ENCODE data around the gene GRID2.
"Not testable (repeated sequence)": the region's sequence is repeated elsewhere in the genome, so short reads cannot be mapped to it uniquely, and the experiment has no call there.

Gene GRID2

GRCh38 chr4:92305148-92305877 is 1.5 kb downstream of the GRID2 start:
- in situ Hi-C loops (cut with HindIII; ENCODE audit: low sequenced_read_pairs): no loop called here

GRCh38 chr4:92305878-92306520 is 2.2 kb downstream of the GRID2 start:
- in situ Hi-C loops (cut with HindIII; ENCODE audit: low sequenced_read_pairs): no loop called here

- in situ Hi-C loops (cut with HindIII; ENCODE audit: low sequenced_read_pairs): no loop called here
Observed at GRCh38 chr4:92307181-92307580, 3.4 kb downstream of the GRID2 start.

- in situ Hi-C loops (cut with HindIII; ENCODE audit: low sequenced_read_pairs): no loop called here
Observed at GRCh38 chr4:92307866-92308265, 4.1 kb downstream of the GRID2 start.

GRCh38 chr4:92317047-92317446 is 13.3 kb downstream of the GRID2 start:
- in situ Hi-C loops (cut with HindIII; ENCODE audit: low sequenced_read_pairs): no loop called here

- in situ Hi-C loops (cut with HindIII; ENCODE audit: low sequenced_read_pairs): no loop called here
Observed at GRCh38 chr4:92328095-92328494, 24.3 kb downstream of the GRID2 start.

- in situ Hi-C loops (cut with HindIII; ENCODE audit: low sequenced_read_pairs): no loop called here
Observed at GRCh38 chr4:92333016-92333415, 29.2 kb downstream of the GRID2 start.

GRCh38 chr4:92334716-92335350 is 31.1 kb downstream of the GRID2 start:
- in situ Hi-C loops (cut with HindIII; ENCODE audit: low sequenced_read_pairs): no loop called here

- in situ Hi-C loops (cut with HindIII; ENCODE audit: low sequenced_read_pairs): no loop called here
Observed at GRCh38 chr4:92339676-92340075, 35.9 kb downstream of the GRID2 start.

GRCh38 chr4:92344216-92344615 is 40.5 kb downstream of the GRID2 start:
- in situ Hi-C loops (cut with HindIII; ENCODE audit: low sequenced_read_pairs): no loop called here

GRCh38 chr4:92346289-92346688 is 42.5 kb downstream of the GRID2 start:
- in situ Hi-C loops (cut with HindIII; ENCODE audit: low sequenced_read_pairs): no loop called here

GRCh38 chr4:92357966-92358365 is 54.2 kb downstream of the GRID2 start:
- in situ Hi-C loops (cut with HindIII; ENCODE audit: low sequenced_read_pairs): no loop called here

- in situ Hi-C loops (cut with HindIII; ENCODE audit: low sequenced_read_pairs): no loop called here
Observed at GRCh38 chr4:92359491-92359890, 55.7 kb downstream of the GRID2 start.

GRCh38 chr4:92362028-92362427 is 58.3 kb downstream of the GRID2 start:
- in situ Hi-C loops (cut with HindIII; ENCODE audit: low sequenced_read_pairs): no loop called here

GRCh38 chr4:92368653-92369052 is 64.9 kb downstream of the GRID2 start:
- in situ Hi-C loops (cut with HindIII; ENCODE audit: low sequenced_read_pairs): no loop called here

GRCh38 chr4:92381616-92382015 is 77.8 kb downstream of the GRID2 start:
- in situ Hi-C loops (cut with HindIII; ENCODE audit: low sequenced_read_pairs): no loop called here

GRCh38 chr4:92382128-92382527 is 78.4 kb downstream of the GRID2 start:
- in situ Hi-C loops (cut with HindIII; ENCODE audit: low sequenced_read_pairs): no loop called here

GRCh38 chr4:92387459-92388069 is 83.8 kb downstream of the GRID2 start:
- in situ Hi-C loops (cut with HindIII; ENCODE audit: low sequenced_read_pairs): no loop called here

- in situ Hi-C loops (cut with HindIII; ENCODE audit: low sequenced_read_pairs): no loop called here
Observed at GRCh38 chr4:92399032-92399431, 95.3 kb downstream of the GRID2 start.

GRCh38 chr4:92403525-92403924 is 99.8 kb downstream of the GRID2 start:
- in situ Hi-C loops (cut with HindIII; ENCODE audit: low sequenced_read_pairs): not testable (repeated sequence)

- in situ Hi-C loops (cut with HindIII; ENCODE audit: low sequenced_read_pairs): no loop called here
Observed at GRCh38 chr4:92406488-92406887, 102.7 kb downstream of the GRID2 start.

- in situ Hi-C loops (cut with HindIII; ENCODE audit: low sequenced_read_pairs): no loop called here
Observed at GRCh38 chr4:92421920-92422319, 118.2 kb downstream of the GRID2 start.
